ENCODE results near the gene PDZD2. TPM values are rescaled to one million over a fixed set of nuclear protein-coding genes. Genes with fewer than 3 reads are reported as not detected.

Gene PDZD2
- polyA plus RNA-seq, 1 donor from 2014 or later, result 3.1 TPM

DNA sequence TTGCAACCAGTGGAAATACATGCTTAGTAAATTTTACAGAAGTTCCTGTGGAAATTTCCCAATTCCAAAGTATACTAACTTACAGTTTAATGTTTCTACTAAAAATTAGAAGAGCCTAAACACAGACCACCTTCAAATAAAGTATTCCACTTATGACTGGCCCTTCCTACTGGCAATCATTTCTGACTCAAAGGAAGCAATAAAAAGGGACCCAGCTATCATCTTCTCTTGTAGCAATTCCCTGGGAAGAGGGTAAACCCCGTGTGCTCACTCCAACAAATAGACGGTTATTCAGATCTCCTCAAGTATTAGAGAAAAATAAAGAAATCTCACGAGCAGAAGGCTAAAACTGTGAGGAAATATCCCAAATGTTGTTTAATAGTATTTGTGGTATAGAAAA, 491.9 kb downstream of the PDZD2 start:
- H3K27me3 ChIP-seq (ENCODE audit: insufficient read depth, low read depth, low read length), result no peaks in the 10 kb centered on the region
- TF ChIP-seq MXI1 (conservative IDR thresholded peaks at IDR 0.05; ENCODE audit: poor library complexity, severe bottlenecking) (no peak), EP300 (conservative IDR thresholded peaks at IDR 0.05; ENCODE audit: poor library complexity, severe bottlenecking) (no peak)
- H3F3A ChIP-seq (ENCODE audit: insufficient read depth, low read length, poor library complexity, severe bottlenecking), result no peaks in the 10 kb centered on the region
- no peak overlapping the region for H3K4me2 ChIP-seq (ENCODE audit: low read length)
- H3K36me3 ChIP-seq (ENCODE audit: insufficient read depth, low read length), result peaks cover 3% of the 10 kb centered on the region
- H3K9me3 ChIP-seq (ENCODE audit: low read length), result no peaks in the 10 kb centered on the region
- H3K4me3 ChIP-seq (ENCODE audit: low read length), result no peak overlapping the region
- no peak overlapping the region for H2AFZ ChIP-seq (ENCODE audit: low read depth, low read length)
- H4K20me1 ChIP-seq (ENCODE audit: insufficient read depth), result no peaks in the 10 kb centered on the region
- no peak overlapping the region for H3K9ac ChIP-seq (ENCODE audit: low read length)
- H3K27ac ChIP-seq (ENCODE audit: low read length), result no peak overlapping the region
- H3K79me2 ChIP-seq (replicated peaks; ENCODE audit: insufficient read depth, low read length), result peaks cover 3% of the 10 kb centered on the region
- H3K9me2 ChIP-seq (ENCODE audit: insufficient read depth, low read length), result no peaks in the 10 kb centered on the region

DNA sequence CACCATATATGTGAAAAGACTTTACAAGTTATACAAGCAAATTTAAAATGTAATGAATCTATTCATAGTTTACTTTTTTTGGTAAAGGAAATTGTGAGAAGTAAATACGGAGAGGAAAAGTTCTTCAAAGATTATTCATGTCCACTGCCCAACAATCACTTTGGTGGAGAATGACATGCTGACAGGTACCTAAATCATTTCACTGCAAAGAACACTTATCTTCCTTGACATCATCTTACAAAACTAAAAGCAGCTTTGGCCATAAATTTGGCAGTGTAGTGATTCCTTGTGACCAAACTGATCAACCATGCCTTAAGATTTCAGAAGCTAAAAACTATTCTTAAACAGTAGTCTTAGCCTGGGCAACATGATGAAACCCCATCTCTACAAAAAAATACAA, 492.7 kb downstream of the PDZD2 start:
- H3K9ac ChIP-seq (ENCODE audit: low read length), result no peak overlapping the region

More for the DNA sequence above, 492.7 kb downstream of the PDZD2 start:
- Histone ChIP-seq H2AFZ (ENCODE audit: low read depth, low read length) (no peak overlapping the region), H3K36me3 (ENCODE audit: insufficient read depth, low read length) (no peaks in the 10 kb centered on the region), H3K4me2 (ENCODE audit: low read length) (no peak overlapping the region), H3K4me3 (ENCODE audit: low read length) (no peak overlapping the region), H3K9me2 (ENCODE audit: insufficient read depth, low read length) (no peaks in the 10 kb centered on the region), H3K79me2 (replicated peaks; ENCODE audit: insufficient read depth, low read length) (peaks cover 5% of the 10 kb centered on the region), H3K27me3 (ENCODE audit: insufficient read depth, low read depth, low read length) (no peaks in the 10 kb centered on the region), H4K20me1 (ENCODE audit: insufficient read depth) (no peaks in the 10 kb centered on the region), H3K9me3 (ENCODE audit: low read length) (no peaks in the 10 kb centered on the region), H3F3A (ENCODE audit: insufficient read depth, low read length, poor library complexity, severe bottlenecking) (no peaks in the 10 kb centered on the region), H3K27ac (ENCODE audit: low read length) (no peak overlapping the region)
- TF ChIP-seq, protein P1, sequence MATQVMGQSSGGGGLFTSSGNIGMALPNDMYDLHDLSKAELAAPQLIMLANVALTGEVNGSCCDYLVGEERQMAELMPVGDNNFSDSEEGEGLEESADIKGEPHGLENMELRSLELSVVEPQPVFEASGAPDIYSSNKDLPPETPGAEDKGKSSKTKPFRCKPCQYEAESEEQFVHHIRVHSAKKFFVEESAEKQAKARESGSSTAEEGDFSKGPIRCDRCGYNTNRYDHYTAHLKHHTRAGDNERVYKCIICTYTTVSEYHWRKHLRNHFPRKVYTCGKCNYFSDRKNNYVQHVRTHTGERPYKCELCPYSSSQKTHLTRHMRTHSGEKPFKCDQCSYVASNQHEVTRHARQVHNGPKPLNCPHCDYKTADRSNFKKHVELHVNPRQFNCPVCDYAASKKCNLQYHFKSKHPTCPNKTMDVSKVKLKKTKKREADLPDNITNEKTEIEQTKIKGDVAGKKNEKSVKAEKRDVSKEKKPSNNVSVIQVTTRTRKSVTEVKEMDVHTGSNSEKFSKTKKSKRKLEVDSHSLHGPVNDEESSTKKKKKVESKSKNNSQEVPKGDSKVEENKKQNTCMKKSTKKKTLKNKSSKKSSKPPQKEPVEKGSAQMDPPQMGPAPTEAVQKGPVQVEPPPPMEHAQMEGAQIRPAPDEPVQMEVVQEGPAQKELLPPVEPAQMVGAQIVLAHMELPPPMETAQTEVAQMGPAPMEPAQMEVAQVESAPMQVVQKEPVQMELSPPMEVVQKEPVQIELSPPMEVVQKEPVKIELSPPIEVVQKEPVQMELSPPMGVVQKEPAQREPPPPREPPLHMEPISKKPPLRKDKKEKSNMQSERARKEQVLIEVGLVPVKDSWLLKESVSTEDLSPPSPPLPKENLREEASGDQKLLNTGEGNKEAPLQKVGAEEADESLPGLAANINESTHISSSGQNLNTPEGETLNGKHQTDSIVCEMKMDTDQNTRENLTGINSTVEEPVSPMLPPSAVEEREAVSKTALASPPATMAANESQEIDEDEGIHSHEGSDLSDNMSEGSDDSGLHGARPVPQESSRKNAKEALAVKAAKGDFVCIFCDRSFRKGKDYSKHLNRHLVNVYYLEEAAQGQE (IDR thresholded peaks at IDR 0.05; ENCODE audit: borderline replicate concordance), result no peak
- TF ChIP-seq SMC3 (conservative IDR thresholded peaks at IDR 0.05; ENCODE audit: poor library complexity), result no peak
- no peak for TF ChIP-seq EZH2 (IDR thresholded peaks at IDR 0.05; ENCODE audit: borderline replicate concordance, insufficient read depth, low read length, poor library complexity, severe bottlenecking)
- TF ChIP-seq, protein P2, sequence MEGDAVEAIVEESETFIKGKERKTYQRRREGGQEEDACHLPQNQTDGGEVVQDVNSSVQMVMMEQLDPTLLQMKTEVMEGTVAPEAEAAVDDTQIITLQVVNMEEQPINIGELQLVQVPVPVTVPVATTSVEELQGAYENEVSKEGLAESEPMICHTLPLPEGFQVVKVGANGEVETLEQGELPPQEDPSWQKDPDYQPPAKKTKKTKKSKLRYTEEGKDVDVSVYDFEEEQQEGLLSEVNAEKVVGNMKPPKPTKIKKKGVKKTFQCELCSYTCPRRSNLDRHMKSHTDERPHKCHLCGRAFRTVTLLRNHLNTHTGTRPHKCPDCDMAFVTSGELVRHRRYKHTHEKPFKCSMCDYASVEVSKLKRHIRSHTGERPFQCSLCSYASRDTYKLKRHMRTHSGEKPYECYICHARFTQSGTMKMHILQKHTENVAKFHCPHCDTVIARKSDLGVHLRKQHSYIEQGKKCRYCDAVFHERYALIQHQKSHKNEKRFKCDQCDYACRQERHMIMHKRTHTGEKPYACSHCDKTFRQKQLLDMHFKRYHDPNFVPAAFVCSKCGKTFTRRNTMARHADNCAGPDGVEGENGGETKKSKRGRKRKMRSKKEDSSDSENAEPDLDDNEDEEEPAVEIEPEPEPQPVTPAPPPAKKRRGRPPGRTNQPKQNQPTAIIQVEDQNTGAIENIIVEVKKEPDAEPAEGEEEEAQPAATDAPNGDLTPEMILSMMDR (IDR thresholded peaks at IDR 0.05; ENCODE audit: poor library complexity, severe bottlenecking), result no peak
- no peak for TF ChIP-seq POLR2AphosphoS5 (IDR thresholded peaks at IDR 0.05)
- no peak for TF ChIP-seq RAD21 (conservative IDR thresholded peaks at IDR 0.05)
- TF ChIP-seq TAF1 (IDR thresholded peaks at IDR 0.05; ENCODE audit: low read depth), result no peak
- no peak for TF ChIP-seq EP300 (conservative IDR thresholded peaks at IDR 0.05; ENCODE audit: poor library complexity, severe bottlenecking)
- TF ChIP-seq MXI1 (conservative IDR thresholded peaks at IDR 0.05; ENCODE audit: poor library complexity, severe bottlenecking), result no peak
